HG03103 (cell line): Measurements from ENCODE around the gene PDGFB.

Experiments
- ATAC-seq: cut with Tn5 transposase; IDR thresholded peaks from one replicate; pipeline ENCODE4 v1.9.1; 2021; ENCODE audit warnings: low read depth; ENCODE audit not compliant: unreplicated experiment

Gene PDGFB

DNA sequence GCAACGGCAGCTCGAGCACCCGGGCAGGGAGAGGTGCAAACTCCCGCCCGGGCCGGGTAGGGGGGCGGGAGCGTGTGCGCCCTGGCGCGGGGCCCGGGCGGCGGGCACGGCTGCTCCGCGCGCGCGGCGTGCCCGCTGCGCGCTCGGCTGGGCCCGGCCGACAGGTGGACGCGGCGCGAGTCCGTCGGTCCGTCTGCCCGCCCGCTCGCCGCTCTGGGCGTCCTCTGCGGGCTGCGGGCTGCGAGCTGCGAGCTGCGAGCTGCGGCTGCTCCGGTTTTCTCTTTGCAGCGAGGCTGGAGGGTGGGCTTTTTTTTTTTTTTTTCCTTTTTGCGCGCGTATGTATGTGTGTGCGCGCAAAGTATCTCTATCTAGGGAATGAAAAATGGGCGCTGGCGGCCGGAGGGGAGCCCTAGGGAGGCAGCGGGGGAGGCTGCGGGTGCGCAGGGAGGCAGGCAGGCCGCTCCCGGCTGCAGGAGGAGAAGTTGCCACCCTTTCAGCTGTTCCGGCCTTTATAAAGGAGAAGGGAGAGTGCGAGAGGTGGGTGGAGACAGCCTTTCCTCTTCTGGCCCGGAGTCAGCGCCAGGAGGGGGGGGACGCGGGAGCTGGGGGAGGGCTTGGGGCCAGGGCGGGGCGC is at the start of gene PDGFB:
TSS of gene PDGFB (minus strand) at position 487 of the 634 bp plus-strand sequence. CDS start 1,019 bp downstream, outside the sequence.
- ATAC-seq, result no peak

DNA sequence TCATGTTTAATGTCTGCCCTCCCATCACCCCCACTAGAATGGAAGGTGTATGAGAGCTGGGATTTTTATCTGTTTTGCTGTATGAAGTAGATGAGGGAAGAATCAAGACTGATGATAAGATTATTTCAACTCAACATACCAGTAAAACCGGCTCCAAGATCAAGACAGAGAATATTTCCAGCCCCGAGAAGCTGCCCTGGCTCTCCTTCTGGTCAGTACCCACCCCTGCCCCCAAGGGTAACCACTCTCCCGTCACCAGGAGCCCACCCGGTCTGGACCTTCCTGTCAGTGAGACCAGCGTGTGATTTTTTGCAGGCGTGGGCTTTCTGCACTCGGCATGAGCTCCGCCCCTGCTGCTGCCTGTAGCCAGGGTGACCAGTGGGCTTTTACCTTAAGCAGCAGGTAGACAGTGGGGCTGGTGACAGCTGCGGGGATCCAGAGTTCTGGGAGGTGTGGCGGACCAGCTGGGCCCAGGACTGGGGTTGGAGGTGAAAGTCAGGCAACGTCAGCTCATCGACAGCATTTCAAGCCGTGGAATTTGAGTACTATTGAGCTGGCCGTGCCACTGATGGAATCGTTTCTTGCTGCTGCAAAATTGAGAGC is 49.1 kb upstream of the PDGFB start:
- ATAC-seq, result no peak

DNA sequence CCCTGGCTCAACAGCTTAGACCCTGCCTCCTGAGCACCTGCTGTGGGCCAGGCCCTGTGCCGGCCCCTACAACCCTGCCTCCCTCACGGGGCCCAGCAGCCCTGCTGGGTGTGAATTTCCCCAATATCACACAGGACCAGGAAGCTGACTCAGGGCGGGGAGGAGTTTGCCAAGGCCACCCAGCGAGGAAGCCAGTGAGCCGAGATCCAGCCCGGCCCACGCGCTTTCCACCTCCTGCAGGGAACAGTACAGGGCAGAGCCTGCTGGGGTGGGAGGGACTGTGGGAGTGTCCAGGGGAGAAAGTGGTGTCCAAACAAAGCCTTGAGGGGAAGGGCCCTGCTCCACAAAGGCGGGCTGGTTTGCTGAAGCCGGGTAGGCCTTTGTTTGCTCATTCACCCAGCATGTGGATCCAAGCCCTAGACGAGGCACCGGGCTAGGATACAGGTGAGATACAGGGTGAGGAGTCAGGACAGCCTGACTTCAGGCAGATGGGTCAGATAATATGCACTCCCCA is 47.8 kb upstream of the PDGFB start:
- no peak for ATAC-seq

DNA sequence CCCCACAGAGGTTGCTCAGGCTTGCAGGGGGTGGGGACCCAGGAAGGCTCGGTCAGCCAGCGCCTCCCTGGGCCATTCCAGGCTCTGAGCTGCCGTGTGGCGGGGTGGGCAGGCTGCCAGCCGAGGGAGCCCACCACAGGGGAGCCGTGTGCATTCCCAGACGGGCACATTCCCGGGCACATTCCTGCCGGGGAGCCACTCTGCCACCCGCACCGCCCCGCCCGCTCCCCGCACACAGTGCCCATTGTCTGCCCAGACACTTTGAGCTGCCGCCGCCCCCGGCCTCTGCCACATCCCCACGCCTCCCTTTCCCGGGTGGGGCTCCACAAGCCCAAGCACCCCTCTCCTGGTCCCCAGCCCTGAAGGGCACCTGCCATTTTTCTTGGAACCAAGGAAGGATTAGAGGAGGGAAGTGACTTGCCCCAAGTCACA is 47.3 kb upstream of the PDGFB start:
- no peak for ATAC-seq

DNA sequence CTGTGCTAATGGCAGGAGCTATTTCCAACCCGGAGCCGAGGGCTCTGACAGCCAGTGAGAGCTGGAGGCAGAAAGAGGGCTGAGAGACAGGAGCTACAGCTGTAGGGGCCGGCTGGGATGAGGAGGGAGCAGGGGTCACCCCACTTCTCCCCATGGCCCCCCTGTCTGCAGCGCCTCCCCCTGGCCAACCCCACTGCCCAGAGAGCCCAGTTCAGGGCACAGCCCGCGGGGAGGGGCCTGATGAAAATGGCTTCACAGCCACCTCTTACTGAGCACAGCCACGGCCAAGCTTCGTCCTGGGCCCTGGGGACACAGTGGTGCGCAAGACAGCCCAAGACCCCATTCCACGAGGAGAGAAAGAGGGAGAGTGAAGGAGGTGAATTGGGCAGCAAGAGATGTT is 46.7 kb upstream of the PDGFB start:
- ATAC-seq, result no peak

DNA sequence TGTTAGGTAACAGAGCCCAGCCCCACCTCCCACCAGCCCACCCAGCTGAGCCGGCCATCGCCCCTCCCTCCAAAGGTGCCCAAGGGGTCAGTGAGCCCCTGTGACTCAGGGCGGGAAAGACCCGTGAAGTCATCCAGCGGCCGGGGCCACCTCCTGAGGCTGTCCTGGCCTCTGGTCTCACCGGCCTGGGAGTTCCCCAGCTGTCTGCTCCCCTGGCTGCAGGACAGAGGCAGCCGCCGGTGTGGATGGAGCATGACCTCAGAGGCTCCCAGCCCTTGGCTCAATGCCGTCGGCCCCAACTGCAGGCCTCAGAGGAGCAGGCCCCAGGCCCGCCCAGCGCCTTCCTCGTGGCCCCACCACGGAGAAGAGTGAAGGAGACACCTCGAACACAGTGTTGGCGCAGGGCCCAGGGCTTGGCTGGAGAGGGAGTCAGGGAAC is 46.0 kb upstream of the PDGFB start:
- ATAC-seq, result no peak

DNA sequence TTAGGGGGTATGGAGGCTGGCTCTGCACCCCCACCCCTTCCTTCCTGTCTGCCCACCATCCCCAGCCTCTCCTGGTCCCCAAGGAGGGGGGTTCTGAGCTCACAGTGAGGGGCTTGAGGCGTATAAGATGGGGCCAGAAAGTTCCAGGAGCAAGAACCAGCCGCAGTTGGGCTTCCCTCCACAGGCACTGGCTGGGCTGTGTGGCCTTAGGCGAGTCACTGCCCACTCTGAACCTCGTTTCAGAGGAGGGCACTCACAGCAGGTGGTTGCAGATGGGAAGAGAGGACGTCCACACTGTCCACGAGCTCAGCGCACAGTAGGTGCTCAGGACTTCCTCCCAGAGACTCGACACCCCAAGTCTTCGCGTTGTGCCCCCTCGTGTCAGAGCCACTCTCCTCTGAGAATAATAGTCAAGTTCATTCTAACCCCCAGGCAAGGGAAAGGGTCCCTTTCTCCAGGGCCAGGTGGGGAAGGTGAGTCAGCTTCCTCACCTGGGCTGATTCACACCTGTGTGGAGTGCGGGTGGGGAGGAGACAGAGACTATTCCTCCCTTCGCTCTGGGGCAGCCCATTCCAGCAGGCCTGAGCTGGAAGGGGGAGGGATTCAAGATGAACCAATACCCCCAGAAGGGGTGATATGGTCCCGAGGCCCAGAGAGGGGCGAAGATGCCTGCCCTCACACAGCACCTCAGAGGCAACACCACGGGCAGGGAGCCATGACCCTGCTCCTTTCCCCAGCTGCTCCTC is 45.4 kb upstream of the PDGFB start:
- no peak for ATAC-seq

DNA sequence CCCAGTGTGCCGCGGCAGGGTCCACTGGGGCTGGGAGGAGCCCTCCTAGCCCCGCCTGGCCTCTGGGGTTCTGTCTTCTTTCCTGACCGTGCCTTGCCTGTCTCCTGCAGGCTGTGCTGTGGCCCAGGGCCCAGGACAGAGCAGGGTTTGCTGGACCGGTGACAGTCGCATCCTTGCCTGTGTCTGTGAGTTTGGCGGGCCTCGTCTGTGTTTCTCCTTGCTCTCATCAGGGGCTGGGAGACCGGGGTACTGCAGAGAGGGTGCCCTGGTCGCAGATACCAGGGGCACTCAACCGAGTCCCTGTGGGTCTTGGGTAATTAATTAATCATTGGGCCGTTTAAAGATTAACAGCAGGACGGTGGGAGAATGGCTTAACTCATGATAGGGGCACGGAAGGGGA is 44.8 kb upstream of the PDGFB start:
- ATAC-seq, result no peak

DNA sequence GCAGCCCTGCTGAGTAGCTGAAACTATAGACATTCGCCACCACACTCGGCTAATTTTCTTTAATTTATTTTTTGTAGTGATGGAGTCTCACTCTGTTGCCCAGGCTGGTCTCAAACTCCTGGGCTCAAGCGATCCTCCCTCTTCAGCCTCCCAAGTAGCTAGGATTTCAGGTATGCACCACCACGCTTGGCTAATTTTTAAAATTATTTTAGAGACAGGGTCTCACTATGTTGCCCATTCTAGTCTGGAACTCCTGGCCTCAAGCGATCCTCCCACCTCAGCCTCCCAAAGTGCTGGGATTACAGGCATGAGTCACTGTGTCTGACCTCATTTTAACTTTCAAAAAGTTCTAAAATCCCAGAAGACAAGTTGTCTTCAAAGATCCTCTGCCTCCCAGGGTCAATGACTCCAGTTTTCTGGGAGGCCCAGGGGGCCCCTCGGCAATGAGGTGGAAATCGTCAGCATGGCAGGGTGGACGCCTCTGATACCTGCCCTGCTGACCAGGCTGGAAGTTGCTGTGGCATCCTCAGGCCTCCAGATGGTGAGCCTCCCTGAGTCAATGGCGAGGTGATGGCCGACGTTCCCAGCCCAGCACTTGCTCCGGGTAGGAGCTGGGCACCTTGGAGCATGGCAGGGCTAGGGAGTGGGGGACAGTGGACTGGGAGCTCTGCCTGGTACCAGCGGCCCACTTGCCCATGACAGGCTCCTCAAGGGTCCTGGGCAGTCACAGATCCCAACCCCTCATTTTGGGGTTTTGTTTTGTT is 43.5 kb upstream of the PDGFB start:
- ATAC-seq, result no peak

DNA sequence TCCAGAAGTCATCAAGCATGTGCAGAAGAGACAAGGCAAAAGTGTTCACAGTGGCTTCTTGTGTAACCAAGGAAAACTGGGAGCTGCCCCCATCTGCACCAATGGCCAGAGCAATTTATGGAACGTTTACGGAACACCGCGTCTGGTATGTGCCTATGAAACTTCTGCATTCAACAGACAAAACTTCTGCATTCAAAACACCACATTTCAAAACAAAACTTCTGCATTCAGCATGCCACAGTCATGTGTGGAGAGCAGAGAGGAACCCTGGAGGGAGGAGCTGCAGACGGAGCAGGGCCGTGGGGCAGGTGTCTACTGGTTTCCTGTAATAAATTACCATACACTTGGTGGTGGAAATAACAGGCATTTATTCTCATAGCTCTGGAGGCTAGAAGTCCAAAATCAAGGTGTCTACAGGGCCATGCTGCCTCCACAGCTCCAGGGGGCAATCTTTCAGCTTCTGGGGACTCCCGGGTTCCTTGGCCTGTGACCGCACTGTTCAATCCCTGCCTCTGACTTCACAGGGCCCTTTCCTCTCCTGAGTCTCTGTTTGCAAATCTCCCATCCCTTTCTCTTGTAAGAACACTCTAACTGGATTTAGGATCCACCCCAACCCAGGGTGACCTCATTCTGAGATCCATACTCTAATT is 42.4 kb upstream of the PDGFB start:
- ATAC-seq, result no peak

DNA sequence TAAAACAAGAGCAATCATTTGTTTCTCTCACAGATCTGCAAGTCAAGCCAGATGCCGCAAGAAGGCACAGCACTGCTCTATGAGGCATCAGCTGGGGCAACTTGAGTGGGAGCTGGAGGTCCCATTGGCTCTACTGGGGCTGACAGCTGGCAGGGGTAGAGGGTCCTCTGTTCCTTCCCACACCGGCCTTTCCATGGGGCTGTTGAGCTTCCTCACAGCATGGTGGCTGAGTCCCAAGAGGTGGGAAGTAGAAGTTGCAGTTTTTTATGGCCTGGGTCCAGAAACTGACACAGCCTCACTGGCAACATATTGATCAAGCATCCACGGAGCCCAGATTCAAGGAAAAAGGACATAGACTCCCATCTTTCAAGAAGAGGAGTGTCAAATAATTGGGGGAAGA is 40.2 kb upstream of the PDGFB start:
- ATAC-seq, result no peak

DNA sequence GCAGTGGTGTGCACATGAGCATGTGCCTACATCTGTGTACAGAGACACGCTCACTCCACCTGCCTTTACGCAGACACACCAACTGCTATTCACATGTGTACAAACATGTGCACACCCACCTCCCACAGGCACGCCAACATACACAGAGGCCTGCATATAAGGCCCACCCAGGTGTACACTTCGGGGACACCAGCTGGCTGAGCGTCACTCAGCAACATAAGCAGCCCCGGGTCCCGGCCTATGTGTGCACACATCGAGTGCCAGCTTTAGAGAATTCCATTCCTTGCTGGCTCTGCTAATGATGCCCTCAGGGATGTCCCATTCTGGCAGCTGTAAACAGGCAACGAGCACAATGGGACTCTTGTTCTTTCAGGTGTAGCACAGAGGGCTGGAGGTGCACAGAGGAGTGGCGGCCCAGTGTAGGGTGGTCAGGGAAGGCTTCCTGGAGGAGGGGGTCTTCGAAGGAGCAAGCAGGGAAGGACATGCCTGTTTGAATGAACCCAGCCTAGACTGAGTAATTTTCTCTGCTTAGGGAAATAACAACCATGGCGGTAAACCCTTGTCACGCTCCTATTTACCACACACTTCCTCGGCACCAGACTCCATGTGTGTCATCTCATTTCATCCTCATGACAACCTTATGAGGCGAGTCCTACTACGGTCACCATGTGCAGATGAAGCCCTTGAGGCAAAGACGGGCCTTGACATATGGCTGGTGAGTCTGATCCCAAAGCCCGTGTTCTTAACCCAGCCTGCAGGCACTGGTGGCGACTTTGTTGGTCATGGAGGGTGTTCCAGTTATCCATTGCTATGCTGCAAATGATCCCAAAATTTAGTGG is 39.6 kb upstream of the PDGFB start:
- ATAC-seq, result no peak

DNA sequence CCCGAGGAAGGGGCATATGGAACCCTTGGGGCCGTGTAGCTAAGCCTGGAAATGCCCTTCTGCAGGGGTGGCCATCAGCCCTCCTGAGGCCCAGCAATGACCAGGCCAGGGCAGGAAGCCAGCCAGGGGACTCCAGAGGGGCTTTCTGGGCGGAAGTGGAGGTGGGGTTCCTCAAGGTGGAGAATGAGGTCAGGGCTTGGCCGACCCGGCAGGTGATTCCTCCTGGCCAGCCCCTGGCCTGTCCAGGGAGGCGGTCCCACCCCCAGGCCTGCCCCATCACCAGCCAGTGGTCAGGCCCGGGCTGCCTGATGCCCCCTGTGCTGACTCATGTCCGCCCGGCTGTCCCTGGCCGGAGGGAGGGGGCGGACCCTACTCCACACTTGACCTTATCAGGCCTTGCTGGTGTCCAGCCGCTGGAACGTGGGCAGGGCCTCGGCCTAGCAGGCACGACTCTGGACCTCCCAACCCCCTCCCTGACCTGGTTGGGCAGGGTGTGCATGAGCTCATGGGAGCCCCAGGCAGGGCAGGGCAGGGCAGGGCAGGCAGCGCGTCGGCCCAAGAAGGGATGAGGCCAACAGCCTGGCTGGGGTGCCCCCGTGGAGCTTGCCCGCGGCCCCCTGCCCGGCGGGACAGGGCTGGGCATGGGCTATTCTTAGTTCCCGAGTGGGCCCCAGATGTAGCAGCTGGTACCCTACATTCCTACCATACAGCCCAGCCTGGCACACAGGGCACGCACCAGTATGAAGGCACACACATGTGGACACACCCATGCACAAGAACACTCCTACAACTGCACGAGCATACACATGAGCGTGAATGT is 38.8 kb upstream of the PDGFB start:
- no peak for ATAC-seq

DNA sequence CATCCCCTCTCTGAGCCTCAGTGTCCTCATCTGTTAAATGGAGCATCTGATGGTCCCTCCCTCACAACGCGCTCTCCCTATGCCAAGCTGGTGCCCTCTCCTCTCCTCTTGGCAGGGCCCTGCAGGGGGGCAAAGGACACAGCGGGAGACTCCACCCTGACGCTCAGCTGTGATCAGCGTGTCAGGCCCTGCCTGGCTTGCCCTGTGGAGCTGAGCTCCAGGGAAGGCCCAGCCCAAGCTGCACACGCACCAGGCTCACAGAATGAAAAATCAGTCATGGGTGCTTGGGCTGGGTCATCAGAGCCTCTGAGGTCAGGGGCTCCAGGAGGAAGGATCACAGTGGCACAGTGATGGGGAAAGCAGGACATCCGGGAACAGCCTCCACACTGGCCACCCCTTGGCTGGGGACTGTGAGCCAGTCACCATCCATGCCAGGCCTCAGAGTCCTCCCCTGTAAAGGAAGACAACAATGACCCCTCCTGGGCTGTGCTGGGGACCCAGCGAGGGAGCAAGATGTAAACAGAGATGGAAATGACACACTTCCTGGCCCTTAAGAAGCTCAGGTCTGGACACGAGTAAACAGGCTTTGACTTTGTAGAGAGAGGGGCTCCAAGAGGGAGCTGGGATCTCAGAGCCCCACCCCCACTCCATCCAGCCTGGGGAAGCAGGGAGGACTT is 38.0 kb upstream of the PDGFB start:
- ATAC-seq, result no peak

DNA sequence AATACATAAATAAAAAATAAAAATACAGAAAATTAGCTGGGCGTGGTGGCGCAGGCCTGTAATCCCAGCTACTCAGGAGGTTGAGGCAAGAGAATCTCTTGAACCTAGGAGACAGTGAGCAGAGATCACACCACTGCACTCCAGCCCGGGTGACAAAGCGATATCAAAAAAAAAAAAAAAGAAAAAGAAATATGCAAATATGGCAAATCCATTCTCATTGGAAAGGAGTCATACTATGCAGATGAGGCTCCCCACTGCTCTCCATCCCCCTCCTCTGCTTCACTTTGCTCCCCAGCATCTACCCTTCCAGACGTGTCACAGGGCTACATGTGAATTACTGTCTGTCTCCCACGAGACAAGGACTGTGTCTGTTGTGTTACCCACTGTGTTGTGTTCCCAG is 36.3 kb upstream of the PDGFB start:
- ATAC-seq, result no peak

DNA sequence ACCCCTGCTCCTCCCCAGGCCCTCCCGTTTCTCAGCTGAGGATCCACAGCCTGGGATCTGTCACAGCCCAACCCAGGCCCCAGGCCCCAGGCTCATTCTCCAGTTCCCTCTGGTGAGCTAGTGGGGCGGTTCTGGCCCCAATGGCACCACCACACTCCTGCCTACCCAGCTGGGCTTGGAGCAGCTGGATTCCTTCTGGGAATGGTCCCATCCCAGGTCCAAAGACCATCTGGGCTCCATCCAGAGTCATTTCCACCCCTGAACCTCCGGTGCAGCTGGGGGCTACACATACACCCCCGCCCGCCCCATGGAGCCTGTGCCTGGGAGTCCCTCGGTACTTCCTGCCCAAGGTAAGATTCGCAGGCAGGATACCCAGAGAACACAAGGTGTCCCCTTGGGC is 35.5 kb upstream of the PDGFB start:
- ATAC-seq, result no peak

DNA sequence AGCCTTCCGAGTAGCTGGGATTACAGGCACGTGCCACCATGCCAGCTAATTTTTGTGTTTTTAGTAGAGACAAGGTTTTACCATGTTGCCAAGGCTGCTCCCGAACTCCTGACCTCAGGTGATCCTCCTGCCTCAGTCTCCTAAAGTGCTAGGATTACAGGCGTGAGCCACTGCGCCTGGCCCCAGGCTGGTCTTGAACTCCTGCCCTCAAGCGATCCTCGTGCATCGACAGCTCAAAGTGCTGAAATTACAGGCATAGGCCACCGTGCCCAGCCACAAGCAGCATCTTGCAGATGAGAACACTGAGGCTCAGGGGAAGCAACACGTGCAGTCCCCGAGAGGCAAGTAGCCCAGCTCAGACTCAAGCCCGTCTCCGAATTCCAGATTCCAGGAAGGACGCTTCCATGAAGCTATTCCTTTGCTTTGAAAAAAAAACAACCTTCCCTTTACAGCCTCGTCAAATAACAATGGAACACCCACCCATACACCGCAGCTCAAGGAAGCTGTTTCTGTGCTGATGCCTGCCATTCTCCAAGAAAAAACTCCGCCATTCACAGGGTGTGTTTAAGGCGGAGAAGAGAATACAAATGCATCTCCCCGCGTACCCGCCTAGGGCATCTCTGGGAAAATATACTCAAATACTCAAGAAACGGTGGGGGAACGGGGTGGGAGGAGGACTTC is 34.5 kb upstream of the PDGFB start:
- no peak for ATAC-seq

DNA sequence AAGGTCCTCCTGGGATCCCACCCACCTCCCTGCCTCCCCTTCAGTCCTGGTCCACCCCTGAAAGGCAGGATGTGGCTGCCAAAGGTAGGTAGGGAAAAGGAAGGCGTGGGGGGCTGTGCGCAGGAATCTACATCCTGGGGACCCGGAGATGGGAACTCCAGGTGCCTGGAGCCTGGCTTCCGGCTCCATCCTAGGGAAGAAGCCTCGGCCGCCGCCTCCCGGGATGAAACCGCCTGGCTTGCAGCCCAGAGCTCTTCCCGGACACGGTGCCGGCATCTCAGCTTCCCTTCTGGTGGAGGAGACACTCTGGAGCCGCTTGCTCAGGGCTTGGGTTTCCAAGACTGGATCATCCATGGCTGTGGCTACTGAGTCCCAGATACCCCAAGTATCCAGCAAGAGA is 33.3 kb upstream of the PDGFB start:
- no peak for ATAC-seq
